Tibial nerve (tissue), 4 donors: Measurements from ENCODE around the gene TAOK3. TPM values are rescaled to one million over a fixed set of nuclear protein-coding genes. Genes with fewer than 3 reads are reported as not detected.

Source experiments
- DNase-seq, 2 donors: peaks; one replicate each; pipeline ENCODE4 v3.0.0-alpha.2; 2019; ENCODE audit warnings: low spot score in 2 of 2
- H3K27ac ChIP-seq, 4 donors: fragments of 200-600 bp; sonication (generic) in 3 of 4; one replicate each; pipeline ENCODE4 v1.5.1; 2017 to 2019; ENCODE audit warnings: mild to moderate bottlenecking in 1 of 4
- H3K27me3 ChIP-seq, 2 donors: fragments of 200-600 bp; sonication (generic) in 1 of 2; one replicate each; pipeline versions ENCODE4 v1.5.1 to v1.6.0; 2017 to 2019
- H3K36me3 ChIP-seq, 3 donors: fragments of 200-600 bp; sonication (generic); one replicate each; pipeline ENCODE4 v1.5.1; 2018 to 2019
- H3K4me1 ChIP-seq, 4 donors: fragments of 200-600 bp; sonication (generic) in 3 of 4; one replicate each; pipeline ENCODE4 v1.5.1; 2017 to 2019
- H3K4me3 ChIP-seq, 4 donors: fragments of 200-600 bp; sonication (generic) in 3 of 4; one replicate each; pipeline ENCODE4 v1.5.1; 2017 to 2019; ENCODE audit warnings: mild to moderate bottlenecking in 1 of 4, moderate library complexity in 1 of 4
- H3K9me3 ChIP-seq, 4 donors: fragments of 200-600 bp; sonication (generic) in 3 of 4; one replicate each; pipeline ENCODE4 v1.5.1; 2017 to 2019
- CTCF ChIP-seq, 5 experiments: fragments of 200-600 bp in 3 of 5; fragments of 450-650 bp in 2 of 5; sonication (generic) in 3 of 5; IDR thresholded peaks; one replicate each; pipeline ENCODE4 v1.5.1; 2016 to 2019; ENCODE audit warnings: antibody characterized with exemption in 5 of 5, mild to moderate bottlenecking in 3 of 5, moderate library complexity in 2 of 5
- EP300 ChIP-seq, 2 donors: sonication (generic); formaldehyde crosslinking; IDR thresholded peaks; one replicate each; pipeline ENCODE4 v1.6.1; 2017; ENCODE audit warnings: antibody characterized with exemption in 2 of 2, mild to moderate bottlenecking in 1 of 2
- POLR2A ChIP-seq, 2 donors: fragments of 450-650 bp; IDR thresholded peaks; one replicate each; pipeline ENCODE4 v1.6.1; 2017; ENCODE audit warnings: antibody characterized with exemption in 2 of 2, mild to moderate bottlenecking in 2 of 2, moderate library complexity in 2 of 2
- WGBS, 2 donors: methylation state at CpG; one replicate each; pipeline ENCODE4 v1.1.5; 2018; 5-methylcytosine and 5-hydroxymethylcytosine counted together
- total RNA-seq, 4 donors: library from RNA; depleted of rRNA; stranded (reverse); fragments of >200 nt; gene quantifications; one replicate each; pipeline ENCODE4 v1.1.0, GENCODE V29; 2016

The TAOK3 gene
- total RNA-seq, 4 donors from 2014 or later: 43.7 to 99.0 (median 59.6) TPM

GRCh38 chr12:118344829-118345228, 27.9 kb downstream of the TAOK3 start:
- TF ChIP-seq POLR2A (IDR thresholded peaks at IDR 0.05): no peak
- TF ChIP-seq CTCF (IDR thresholded peaks at IDR 0.05): no peak
- no peak for TF ChIP-seq EP300 (IDR thresholded peaks at IDR 0.05)

GRCh38 chr12:118342090-118342489, 30.6 kb downstream of the TAOK3 start:
- DNase-seq: no peak
- 51 to 57% methylated on average over 2 of the region's 2 CpGs for WGBS, 2 donors

More at GRCh38 chr12:118344829-118345228, 27.9 kb downstream of the TAOK3 start:
- Histone ChIP-seq H3K9me3 (no peaks in the 10 kb centered on the region), H3K27ac (no peak overlapping the region), H3K4me1 (peaks cover 0 to 7% (median 5%) of the 10 kb centered on the region in 4 donors), H3K4me3 (no peak overlapping the region), H3K27me3 (no peaks in the 10 kb centered on the region), H3K36me3 (no peaks in the 10 kb centered on the region)
- DNase-seq: no peak

GRCh38 chr12:118337194-118337838, 35.4 kb downstream of the TAOK3 start:
- Histone ChIP-seq H3K9me3 (no peaks in the 10 kb centered on the region), H3K27me3 (no peaks in the 10 kb centered on the region), H3K27ac (no peak overlapping the region), H3K4me3 (no peak overlapping the region), H3K36me3 (peaks cover 0 to 6% (median 0%) of the 10 kb centered on the region in 3 donors), H3K4me1 (no peaks in the 10 kb centered on the region)
- TF ChIP-seq POLR2A (IDR thresholded peaks at IDR 0.05) (no peak), EP300 (IDR thresholded peaks at IDR 0.05) (no peak), CTCF (IDR thresholded peaks at IDR 0.05) (no peak)
- 40 to 48% methylated on average over 6 of the region's 6 CpGs for WGBS, 2 donors
- no peak for DNase-seq

More at GRCh38 chr12:118342090-118342489, 30.6 kb downstream of the TAOK3 start:
- Histone ChIP-seq H3K36me3 (no peaks in the 10 kb centered on the region), H3K27me3 (no peaks in the 10 kb centered on the region), H3K27ac (no peak overlapping the region), H3K4me3 (no peak overlapping the region), H3K9me3 (no peaks in the 10 kb centered on the region), H3K4me1 (peaks cover 0 to 6% (median 5%) of the 10 kb centered on the region in 4 donors)
- TF ChIP-seq EP300 (IDR thresholded peaks at IDR 0.05) (no peak), POLR2A (IDR thresholded peaks at IDR 0.05) (no peak), CTCF (IDR thresholded peaks at IDR 0.05) (no peak)

- DNase-seq: no peak
- Histone ChIP-seq H3K27me3 (no peaks in the 10 kb centered on the region), H3K27ac (no peak overlapping the region), H3K9me3 (no peaks in the 10 kb centered on the region), H3K36me3 (peaks cover 0 to 6% (median 0%) of the 10 kb centered on the region in 3 donors), H3K4me3 (no peak overlapping the region), H3K4me1 (no peaks in the 10 kb centered on the region)
- WGBS, 2 donors: 87 to 90% methylated on average over 2 of the region's 2 CpGs
- TF ChIP-seq POLR2A (IDR thresholded peaks at IDR 0.05) (no peak), EP300 (IDR thresholded peaks at IDR 0.05) (no peak), CTCF (IDR thresholded peaks at IDR 0.05) (no peak)
Measured at GRCh38 chr12:118336123-118336522, 36.6 kb downstream of the TAOK3 start.

- H3K27me3 ChIP-seq: no peaks in the 10 kb centered on the region
- H3K36me3 ChIP-seq: peaks cover 0 to 6% (median 0%) of the 10 kb centered on the region in 3 donors
- H3K27ac ChIP-seq: no peak overlapping the region
- no peaks in the 10 kb centered on the region for H3K9me3 ChIP-seq
- no peak for DNase-seq
- WGBS, 2 donors: 94 to 96% methylated on average over 4 of the region's 4 CpGs
- H3K4me3 ChIP-seq: no peak overlapping the region
- TF ChIP-seq EP300 (IDR thresholded peaks at IDR 0.05) (no peak), POLR2A (IDR thresholded peaks at IDR 0.05) (no peak), CTCF (IDR thresholded peaks at IDR 0.05) (no peak)
- H3K4me1 ChIP-seq: peaks cover 0 to under 1% (median 0%) of the 10 kb centered on the region in 4 donors
Measured at GRCh38 chr12:118334939-118335567, 37.7 kb downstream of the TAOK3 start.
